GM23248 (cell line): ENCODE measurements around the gene AK2.

Experiments
- EZH2 ChIP-seq: fragments of 200-600 bp; sonication (generic); IDR thresholded peaks from 2 replicates; pipeline ENCODE4 v1.6.1; 2018; ENCODE audit warnings: antibody characterized with exemption, mild to moderate bottlenecking; ENCODE audit not compliant: insufficient read depth, poor library complexity, severe bottlenecking
- EZH2phosphoT487 ChIP-seq: fragments of 200-600 bp; sonication (generic); IDR thresholded peaks from 2 replicates; pipeline ENCODE4 v1.6.1; 2018; ENCODE audit warnings: antibody characterized with exemption, moderate library complexity, mild to moderate bottlenecking, low read depth; ENCODE audit not compliant: insufficient read depth

DNA sequence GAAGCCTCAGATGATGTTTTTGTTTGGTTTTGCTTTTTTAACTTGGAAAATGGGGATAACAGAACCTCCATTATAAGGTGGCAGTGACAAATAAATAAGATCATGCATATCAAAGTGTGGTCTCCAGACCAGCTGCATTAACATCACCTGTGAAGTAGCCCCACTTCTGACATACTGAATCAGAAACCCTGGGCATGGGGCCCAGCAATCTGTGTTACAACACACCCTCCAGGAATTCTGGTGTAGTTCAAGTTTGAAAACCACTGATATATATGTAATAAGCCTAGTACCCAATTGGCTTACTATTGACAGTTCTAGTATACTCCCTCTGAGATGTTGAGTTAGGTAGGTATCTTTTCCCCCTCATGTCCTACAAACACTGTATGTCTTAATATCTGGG lies 48.0 kb downstream of the AK2 start:
- TF ChIP-seq EZH2 (no peak), EZH2phosphoT487 (no peak)
